ENCODE results near the gene CGA.

CGA gene

GRCh38 chr6:87082160-87082721 lies 12.7 kb downstream of the CGA start:
- no peak for DNase-seq

- DNase-seq, result no peak
Observed at GRCh38 chr6:87078983-87079616, 15.8 kb downstream of the CGA start.

- DNase-seq, result no peak
Observed at GRCh38 chr6:87075168-87075567, 19.7 kb downstream of the CGA start.

GRCh38 chr6:87074101-87074621 lies 20.7 kb downstream of the CGA start:
- DNase-seq, result no peak

- no peak for DNase-seq
Observed at GRCh38 chr6:87071683-87072082, 23.2 kb downstream of the CGA start.

- DNase-seq, result no peak
Observed at GRCh38 chr6:87070741-87071140, 24.2 kb downstream of the CGA start.

- no peak for DNase-seq
Observed at GRCh38 chr6:87068795-87069194, 26.1 kb downstream of the CGA start.

- DNase-seq, result no peak
Observed at GRCh38 chr6:87066449-87067333, 28.2 kb downstream of the CGA start.

GRCh38 chr6:87065117-87065516 lies 29.8 kb downstream of the CGA start:
- DNase-seq, result no peak

GRCh38 chr6:87059943-87060342 lies 35.0 kb downstream of the CGA start:
- no peak for DNase-seq

GRCh38 chr6:87054143-87054833 lies 40.6 kb downstream of the CGA start:
- no peak for DNase-seq

GRCh38 chr6:87053312-87053711 lies 41.6 kb downstream of the CGA start:
- no peak for DNase-seq

GRCh38 chr6:87049779-87050178 lies 45.1 kb downstream of the CGA start:
- no peak for DNase-seq

- no peak for DNase-seq
Observed at GRCh38 chr6:87045521-87046075, 49.3 kb downstream of the CGA start.

- DNase-seq, result no peak
Observed at GRCh38 chr6:87040729-87041128, 54.2 kb downstream of the CGA start.

All from cortex of kidney (tissue), 1 donor.